Astrocyte (in vitro differentiated cells and primary cell): Measurements from ENCODE around the gene GPHN. TPM values are rescaled to one million over a fixed set of nuclear protein-coding genes. Genes with fewer than 3 reads are reported as not detected.

Experiments
- DNase-seq: peaks from one replicate; pipeline ENCODE4 v3.0.0-alpha.2; 2010; ENCODE audit warnings: low read depth
- FAIRE-seq: peaks from 2 replicates; lab custom pipeline; 2011; peaks lifted over from hg19 to GRCh38; lab: Jason Lieb, UNC
- H2AFZ ChIP-seq: 2 replicates; pipeline ENCODE4 v1.6.0; 2012; ENCODE audit warnings: low read depth, low read length, inconsistent platforms
- H3K27ac ChIP-seq: 2 replicates; pipeline ENCODE4 v1.5.1; 2011; ENCODE audit warnings: low read depth, low read length, inconsistent platforms
- H3K27me3 ChIP-seq: 2 replicates; pipeline ENCODE4 v1.6.0; 2011; ENCODE audit warnings: low read length, inconsistent platforms; ENCODE audit not compliant: insufficient read depth
- H3K36me3 ChIP-seq: 2 replicates; pipeline ENCODE4 v1.5.1; 2011; ENCODE audit warnings: low read length, inconsistent platforms; ENCODE audit not compliant: insufficient read depth
- H3K4me1 ChIP-seq: 2 replicates; pipeline ENCODE4 v1.5.1; 2011; ENCODE audit warnings: low read length, inconsistent platforms; ENCODE audit not compliant: insufficient read depth
- H3K4me2 ChIP-seq: 2 replicates; pipeline ENCODE4 v1.6.0; 2012; ENCODE audit warnings: low read length, inconsistent platforms
- H3K4me3 ChIP-seq: 2 replicates; pipeline ENCODE4 v1.5.1; 2011; ENCODE audit warnings: low read depth, mild to moderate bottlenecking, low read length, inconsistent platforms; ENCODE audit not compliant: insufficient read depth
- H3K79me2 ChIP-seq: 2 replicates; pipeline ENCODE4 v1.6.0; 2012; ENCODE audit warnings: mild to moderate bottlenecking, low read length, inconsistent platforms; ENCODE audit not compliant: insufficient read depth
- H3K9ac ChIP-seq: 2 replicates; pipeline ENCODE4 v1.6.0; 2012; ENCODE audit warnings: mild to moderate bottlenecking, low read length, inconsistent platforms
- H3K9me3 ChIP-seq: 2 replicates; pipeline ENCODE4 v1.5.1; 2012; ENCODE audit warnings: low read depth, mild to moderate bottlenecking, low read length, inconsistent platforms; ENCODE audit not compliant: insufficient read depth
- H4K20me1 ChIP-seq: 2 replicates; pipeline ENCODE4 v1.6.0; 2012; ENCODE audit warnings: low read length, inconsistent platforms; ENCODE audit not compliant: insufficient read depth
- H3K27ac Mint-ChIP-seq: one replicate; pipeline ENCODE4 v1.8.0; 2021; ENCODE audit warnings: mild to moderate bottlenecking, mixed read lengths; ENCODE audit not compliant: unreplicated experiment
- H3K27me3 Mint-ChIP-seq: one replicate; pipeline ENCODE4 v1.8.0; 2021; ENCODE audit warnings: low read depth, mixed read lengths; ENCODE audit not compliant: unreplicated experiment
- H3K36me3 Mint-ChIP-seq: one replicate; pipeline ENCODE4 v1.8.0; 2021; ENCODE audit warnings: low read depth, mixed read lengths; ENCODE audit not compliant: unreplicated experiment
- H3K4me1 Mint-ChIP-seq: one replicate; pipeline ENCODE4 v1.8.0; 2021; ENCODE audit warnings: low read depth, mixed read lengths; ENCODE audit not compliant: unreplicated experiment
- H3K4me3 Mint-ChIP-seq: one replicate; pipeline ENCODE4 v1.8.0; 2021; ENCODE audit warnings: mild to moderate bottlenecking, moderate library complexity, mixed read lengths; ENCODE audit not compliant: unreplicated experiment
- H3K9me3 Mint-ChIP-seq: one replicate; pipeline ENCODE4 v1.8.0; 2021; ENCODE audit warnings: mild to moderate bottlenecking, mixed read lengths; ENCODE audit not compliant: unreplicated experiment
- EZH2 ChIP-seq: IDR thresholded peaks from 2 replicates; pipeline ENCODE4 v1.6.1; 2012; ENCODE audit warnings: mild to moderate bottlenecking, low read length, inconsistent platforms; ENCODE audit not compliant: insufficient read depth
- total RNA-seq: library from RNA; stranded (reverse); gene quantifications from 2 replicates; pipeline ENCODE4 v1.2.1, GENCODE V29; 2021
- TF ChIP-seq, protein P1 (sequence below): IDR thresholded peaks from 2 replicates; pipeline ENCODE4 v1.5.1; 2011; ENCODE audit warnings: low read depth, mild to moderate bottlenecking, inconsistent platforms, low read length, moderate library complexity; ENCODE audit not compliant: insufficient read depth

Gene GPHN
- total RNA-seq, 1 donor from 2014 or later: 6.9 TPM

DNA sequence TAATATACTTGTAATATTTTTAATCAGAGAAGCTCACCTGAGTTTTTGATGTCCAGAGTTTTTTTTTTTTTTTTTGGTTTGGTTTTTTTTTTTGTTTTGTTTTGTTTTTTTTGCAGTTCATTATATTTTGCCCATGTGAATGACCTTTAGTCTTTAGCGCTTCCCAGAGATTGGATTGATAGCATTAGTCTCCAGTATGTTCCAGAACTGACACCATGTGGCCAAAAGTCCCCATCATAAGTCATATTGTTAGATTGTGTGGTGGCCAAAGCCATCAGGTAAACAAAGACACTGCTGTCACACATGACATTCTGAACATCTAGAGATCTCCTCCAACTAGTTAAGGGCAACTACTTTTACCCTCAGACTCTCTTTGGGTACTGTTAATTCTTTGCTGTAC, 408.5 kb downstream of the GPHN start:
- Histone ChIP-seq H3K9ac (no peak overlapping the region), H3K4me1 (no peaks in the 10 kb centered on the region), H3K27ac (no peak overlapping the region), H3K36me3 (peaks cover 4% of the 10 kb centered on the region), H4K20me1 (no peaks in the 10 kb centered on the region), H3K27me3 (no peaks in the 10 kb centered on the region), H3K79me2 (no peaks in the 10 kb centered on the region), H3K9me3 (no peaks in the 10 kb centered on the region), H2AFZ (no peak overlapping the region), H3K4me2 (no peak overlapping the region), H3K4me3 (no peak overlapping the region)
- FAIRE-seq: no peak
- DNase-seq: no peak
- Mint-ChIP-seq H3K27me3 (no peaks in the 10 kb centered on the region), H3K4me3 (no peak overlapping the region), H3K9me3 (no peaks in the 10 kb centered on the region), H3K4me1 (no peaks in the 10 kb centered on the region), H3K36me3 (no peaks in the 10 kb centered on the region), H3K27ac (no peak overlapping the region)
- no peak for TF ChIP-seq EZH2
- TF ChIP-seq, protein P1, sequence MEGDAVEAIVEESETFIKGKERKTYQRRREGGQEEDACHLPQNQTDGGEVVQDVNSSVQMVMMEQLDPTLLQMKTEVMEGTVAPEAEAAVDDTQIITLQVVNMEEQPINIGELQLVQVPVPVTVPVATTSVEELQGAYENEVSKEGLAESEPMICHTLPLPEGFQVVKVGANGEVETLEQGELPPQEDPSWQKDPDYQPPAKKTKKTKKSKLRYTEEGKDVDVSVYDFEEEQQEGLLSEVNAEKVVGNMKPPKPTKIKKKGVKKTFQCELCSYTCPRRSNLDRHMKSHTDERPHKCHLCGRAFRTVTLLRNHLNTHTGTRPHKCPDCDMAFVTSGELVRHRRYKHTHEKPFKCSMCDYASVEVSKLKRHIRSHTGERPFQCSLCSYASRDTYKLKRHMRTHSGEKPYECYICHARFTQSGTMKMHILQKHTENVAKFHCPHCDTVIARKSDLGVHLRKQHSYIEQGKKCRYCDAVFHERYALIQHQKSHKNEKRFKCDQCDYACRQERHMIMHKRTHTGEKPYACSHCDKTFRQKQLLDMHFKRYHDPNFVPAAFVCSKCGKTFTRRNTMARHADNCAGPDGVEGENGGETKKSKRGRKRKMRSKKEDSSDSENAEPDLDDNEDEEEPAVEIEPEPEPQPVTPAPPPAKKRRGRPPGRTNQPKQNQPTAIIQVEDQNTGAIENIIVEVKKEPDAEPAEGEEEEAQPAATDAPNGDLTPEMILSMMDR: no peak

DNA sequence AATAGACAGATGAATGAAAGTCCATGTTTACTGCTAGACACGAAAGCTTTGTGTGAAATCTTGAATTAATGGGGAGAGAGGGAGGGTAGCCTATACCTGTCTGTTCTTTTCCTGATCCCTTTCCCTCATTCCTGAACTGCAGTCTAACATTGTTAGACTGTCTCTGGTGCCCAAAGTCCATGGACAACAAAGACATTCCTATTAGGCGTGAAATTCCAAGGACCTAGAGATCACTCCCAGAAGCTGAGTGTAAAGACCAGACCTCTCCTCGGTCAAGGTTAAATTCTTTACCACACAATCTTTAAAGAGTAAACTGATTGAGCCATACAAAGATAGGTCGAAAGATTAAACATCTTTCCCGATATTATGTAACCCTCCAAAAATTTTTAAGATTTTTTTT, 410.6 kb downstream of the GPHN start:
- TF ChIP-seq EZH2: no peak
- TF ChIP-seq, protein P1: no peak
- Histone ChIP-seq H3K4me1 (no peaks in the 10 kb centered on the region), H4K20me1 (no peaks in the 10 kb centered on the region), H3K27me3 (no peaks in the 10 kb centered on the region), H3K79me2 (no peaks in the 10 kb centered on the region), H2AFZ (no peak overlapping the region), H3K27ac (no peak overlapping the region), H3K9me3 (no peaks in the 10 kb centered on the region), H3K4me2 (no peak overlapping the region), H3K4me3 (no peak overlapping the region), H3K36me3 (peaks cover 4% of the 10 kb centered on the region), H3K9ac (no peak overlapping the region)
- Mint-ChIP-seq H3K27me3 (no peaks in the 10 kb centered on the region), H3K9me3 (no peaks in the 10 kb centered on the region), H3K4me1 (no peaks in the 10 kb centered on the region), H3K27ac (no peak overlapping the region), H3K36me3 (no peaks in the 10 kb centered on the region), H3K4me3 (no peak overlapping the region)
- DNase-seq (no peak), FAIRE-seq (no peak)

DNA sequence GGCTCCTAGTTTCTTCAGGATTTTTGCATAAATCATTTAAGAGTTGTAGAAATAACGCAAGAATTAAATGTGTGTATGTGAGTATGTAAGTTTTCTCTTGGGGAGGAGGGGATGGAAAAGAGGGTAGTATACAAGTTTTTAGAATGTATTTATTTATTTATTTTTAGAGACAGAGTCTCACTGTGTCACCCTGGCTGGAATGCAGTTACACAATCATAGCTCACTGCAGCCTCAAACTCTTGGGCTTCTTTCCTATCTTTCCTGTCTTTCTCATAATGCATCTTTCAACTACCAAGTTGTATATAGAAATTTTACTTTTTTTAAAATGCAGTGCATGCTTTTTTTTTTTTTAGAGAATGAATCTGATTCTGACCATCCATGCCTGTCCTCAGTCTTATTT, 412.2 kb downstream of the GPHN start:
- FAIRE-seq: no peak
- Histone ChIP-seq H3K27ac (no peak overlapping the region), H3K9me3 (no peaks in the 10 kb centered on the region), H4K20me1 (no peaks in the 10 kb centered on the region), H3K4me1 (no peaks in the 10 kb centered on the region), H3K4me2 (no peak overlapping the region), H3K27me3 (no peaks in the 10 kb centered on the region), H3K36me3 (peaks cover 4% of the 10 kb centered on the region), H3K79me2 (no peaks in the 10 kb centered on the region), H3K4me3 (no peak overlapping the region), H3K9ac (no peak overlapping the region), H2AFZ (no peak overlapping the region)
- Mint-ChIP-seq H3K4me3 (no peak overlapping the region), H3K4me1 (no peaks in the 10 kb centered on the region), H3K27me3 (no peaks in the 10 kb centered on the region), H3K9me3 (no peaks in the 10 kb centered on the region), H3K36me3 (no peaks in the 10 kb centered on the region), H3K27ac (no peak overlapping the region)
- no peak for TF ChIP-seq EZH2
- TF ChIP-seq, protein P1: no peak
- DNase-seq: no peak
